Hepatocyte (in vitro differentiated cells): ENCODE measurements around the gene TNRC6A. TPM values are rescaled to one million over a fixed set of nuclear protein-coding genes. Genes with fewer than 3 reads are reported as not detected.
"Not testable (repeated sequence)": the region's sequence is repeated elsewhere in the genome, so short reads cannot be mapped to it uniquely, and the experiment has no call there.

Experiments used
- DNase-seq: peaks from one replicate; pipeline ENCODE4 v3.0.0-alpha.2; 2016; ENCODE audit warnings: low spot score
- H2AFZ ChIP-seq: fragments of 200-600 bp; sonication (generic); 2 replicates; pipeline ENCODE4 v1.6.0; 2016; ENCODE audit warnings: antibody characterized with exemption, mild to moderate bottlenecking
- H3K27ac ChIP-seq: fragments of 200-600 bp; sonication (generic); 2 replicates; pipeline ENCODE4 v1.5.1; 2016; ENCODE audit warnings: mild to moderate bottlenecking
- H3K27me3 ChIP-seq: fragments of 200-600 bp; sonication (generic); 2 replicates; pipeline ENCODE4 v1.6.1; 2016
- H3K36me3 ChIP-seq: fragments of 200-600 bp; sonication (generic); replicated peaks from 2 replicates; pipeline ENCODE4 v1.5.1; 2016; ENCODE audit warnings: low read depth; ENCODE audit not compliant: insufficient read depth
- H3K4me1 ChIP-seq: fragments of 200-600 bp; sonication (generic); 2 replicates; pipeline ENCODE4 v1.5.1; 2016; ENCODE audit warnings: mild to moderate bottlenecking, moderate library complexity; ENCODE audit not compliant: insufficient read depth
- H3K4me2 ChIP-seq: fragments of 200-600 bp; sonication (generic); 2 replicates; pipeline ENCODE4 v1.6.0; 2016
- H3K4me3 ChIP-seq: fragments of 200-600 bp; sonication (generic); 2 replicates; pipeline ENCODE4 v1.5.1; 2016; ENCODE audit warnings: mild to moderate bottlenecking
- H3K79me2 ChIP-seq: fragments of 200-600 bp; sonication (generic); 2 replicates; pipeline ENCODE4 v1.6.0; 2017; ENCODE audit warnings: mild to moderate bottlenecking
- H3K9me2 ChIP-seq: fragments of 200-600 bp; sonication (generic); replicated peaks from 2 replicates; pipeline ENCODE4 v1.6.0; 2017; ENCODE audit warnings: mild to moderate bottlenecking; ENCODE audit not compliant: insufficient read depth
- H3K9me3 ChIP-seq: fragments of 200-600 bp; sonication (generic); 2 replicates; pipeline ENCODE4 v1.5.1; 2016; ENCODE audit warnings: low read depth, mild to moderate bottlenecking
- H4K20me1 ChIP-seq: fragments of 200-600 bp; sonication (generic); 2 replicates; pipeline ENCODE4 v1.6.0; 2016; ENCODE audit warnings: mild to moderate bottlenecking; ENCODE audit not compliant: insufficient read depth, poor library complexity, severe bottlenecking
- EZH2 ChIP-seq: fragments of 200-600 bp; sonication (generic); IDR thresholded peaks from 2 replicates; pipeline ENCODE4 v1.6.1; 2016; ENCODE audit warnings: antibody characterized with exemption, mild to moderate bottlenecking, borderline replicate concordance
- EZH2phosphoT487 ChIP-seq: fragments of 200-600 bp; sonication (generic); IDR thresholded peaks from one replicate; pipeline ENCODE4 v1.6.1; 2018; ENCODE audit warnings: antibody characterized with exemption, mild to moderate bottlenecking, low read depth, moderate library complexity; ENCODE audit not compliant: unreplicated experiment, severe bottlenecking
- WGBS: methylation state at CpG from one replicate; pipeline ENCODE4 v1.1.6; 2016; ENCODE audit warnings: low lambda C conversion rate; ENCODE audit errors: missing lambda C conversion rate; 5-methylcytosine and 5-hydroxymethylcytosine counted together
- polyA plus RNA-seq: library from polyadenylated mRNA; unstranded; fragments of >200 nt; fragmentation: Nextera tagmentation; extraction: Ambion mirVana; gene quantifications from 2 replicates; pipeline ENCODE4 v1.2.1, GENCODE V29; 2016
- total RNA-seq: library from RNA; depleted of rRNA; stranded (reverse); fragments of >200 nt; gene quantifications from 2 replicates; pipeline ENCODE4 v1.2.3, GENCODE V29; 2014
- TF ChIP-seq, protein P1 (sequence below): fragments of 200-600 bp; sonication (generic); IDR thresholded peaks from 2 replicates; pipeline ENCODE4 v1.5.1; 2016; ENCODE audit warnings: antibody characterized with exemption, mild to moderate bottlenecking; ENCODE audit not compliant: poor library complexity

The TNRC6A gene
- total and polyA plus RNA-seq, 2 experiments from 2014 or later = 17.1 to 52.8 TPM

DNA sequence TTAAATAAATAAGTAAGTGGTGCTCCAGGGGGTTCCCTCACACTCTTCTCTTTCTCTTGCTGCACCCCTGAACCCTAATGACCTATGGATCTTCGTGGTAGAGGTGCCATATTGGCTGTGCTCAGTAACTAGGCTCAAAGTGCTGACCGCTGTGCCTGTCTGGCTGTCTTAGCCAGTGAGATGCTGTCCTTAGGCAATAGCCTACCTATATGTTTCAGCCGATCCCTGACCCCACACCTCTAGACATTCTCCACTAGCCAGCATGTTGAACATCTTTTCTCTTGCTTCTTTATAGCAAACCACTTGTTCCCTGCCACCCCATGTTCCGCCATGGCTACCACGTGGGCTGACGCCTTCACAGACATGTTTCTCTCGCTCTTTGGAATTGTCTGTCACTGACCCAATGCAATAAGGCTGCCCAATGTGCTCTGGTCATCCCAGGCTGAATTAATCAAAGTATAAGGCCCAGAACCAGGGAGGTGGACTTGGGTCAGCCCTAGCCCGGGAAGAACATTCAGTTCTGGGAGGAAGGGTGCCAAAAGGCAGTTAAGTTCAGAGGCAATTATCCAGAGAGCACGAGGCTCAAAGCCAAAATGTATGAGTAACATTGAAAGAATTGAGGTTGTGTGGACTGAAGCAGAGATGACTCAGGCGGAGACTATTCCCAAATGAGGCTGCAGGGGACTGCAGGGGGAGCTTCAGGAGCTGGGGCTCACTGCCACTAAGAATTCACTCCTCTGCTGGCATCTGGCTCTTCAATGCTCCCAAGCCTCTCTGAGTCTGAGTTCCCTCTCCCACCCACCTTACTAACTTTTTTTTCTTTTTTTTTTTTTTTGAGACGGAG, 28.7 kb upstream of the TNRC6A start:
- WGBS = 73% methylated on average over 10 of the region's 11 CpGs
- no peak overlapping the region for H3K4me2 ChIP-seq
- no peaks in the 10 kb centered on the region for H3K36me3 ChIP-seq
- no peaks in the 10 kb centered on the region for H3K4me1 ChIP-seq
- no peaks in the 10 kb centered on the region for H3K27me3 ChIP-seq
- peak; percentile 65 for DNase-seq
- no peaks in the 10 kb centered on the region for H3K79me2 ChIP-seq
- no peaks in the 10 kb centered on the region for H3K9me2 ChIP-seq
- H3K9me3 ChIP-seq = no peaks in the 10 kb centered on the region
- TF ChIP-seq, protein P1, sequence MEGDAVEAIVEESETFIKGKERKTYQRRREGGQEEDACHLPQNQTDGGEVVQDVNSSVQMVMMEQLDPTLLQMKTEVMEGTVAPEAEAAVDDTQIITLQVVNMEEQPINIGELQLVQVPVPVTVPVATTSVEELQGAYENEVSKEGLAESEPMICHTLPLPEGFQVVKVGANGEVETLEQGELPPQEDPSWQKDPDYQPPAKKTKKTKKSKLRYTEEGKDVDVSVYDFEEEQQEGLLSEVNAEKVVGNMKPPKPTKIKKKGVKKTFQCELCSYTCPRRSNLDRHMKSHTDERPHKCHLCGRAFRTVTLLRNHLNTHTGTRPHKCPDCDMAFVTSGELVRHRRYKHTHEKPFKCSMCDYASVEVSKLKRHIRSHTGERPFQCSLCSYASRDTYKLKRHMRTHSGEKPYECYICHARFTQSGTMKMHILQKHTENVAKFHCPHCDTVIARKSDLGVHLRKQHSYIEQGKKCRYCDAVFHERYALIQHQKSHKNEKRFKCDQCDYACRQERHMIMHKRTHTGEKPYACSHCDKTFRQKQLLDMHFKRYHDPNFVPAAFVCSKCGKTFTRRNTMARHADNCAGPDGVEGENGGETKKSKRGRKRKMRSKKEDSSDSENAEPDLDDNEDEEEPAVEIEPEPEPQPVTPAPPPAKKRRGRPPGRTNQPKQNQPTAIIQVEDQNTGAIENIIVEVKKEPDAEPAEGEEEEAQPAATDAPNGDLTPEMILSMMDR = peak; percentile 6
- no peak for TF ChIP-seq EZH2
- no peak overlapping the region for H2AFZ ChIP-seq
- H3K4me3 ChIP-seq = no peak overlapping the region
- peak overlapping the region; percentile 24 for H3K27ac ChIP-seq
- no peaks in the 10 kb centered on the region for H4K20me1 ChIP-seq

DNA sequence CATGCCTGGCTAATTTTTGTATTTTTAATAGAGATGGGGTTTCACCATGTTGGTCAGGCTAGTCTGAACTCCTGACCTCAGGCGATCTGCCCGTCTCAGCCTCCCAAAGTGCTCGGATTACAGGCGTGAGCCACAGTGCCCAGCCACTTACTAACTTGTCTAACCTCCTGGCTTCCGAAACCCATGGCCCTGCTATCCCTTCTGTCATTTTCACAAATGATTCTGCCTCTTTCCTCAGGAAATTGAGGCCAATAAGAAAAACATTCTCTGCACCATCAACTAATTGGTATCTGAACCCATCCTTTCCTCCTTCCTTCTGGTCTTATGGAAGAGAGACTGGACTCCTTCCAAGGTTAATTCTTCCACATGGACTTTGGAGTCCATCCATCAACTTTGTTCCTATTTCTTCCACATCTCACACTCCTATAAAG, 27.9 kb upstream of the TNRC6A start:
- Histone ChIP-seq H3K9me3 (no peaks in the 10 kb centered on the region), H3K27ac (peak overlapping the region; percentile 9), H3K79me2 (no peaks in the 10 kb centered on the region), H3K27me3 (no peaks in the 10 kb centered on the region), H3K4me1 (no peaks in the 10 kb centered on the region), H3K36me3 (no peaks in the 10 kb centered on the region), H3K4me3 (no peak overlapping the region), H2AFZ (no peak overlapping the region), H4K20me1 (no peaks in the 10 kb centered on the region), H3K4me2 (no peak overlapping the region), H3K9me2 (no peaks in the 10 kb centered on the region)
- 57% methylated on average over 5 of the region's 5 CpGs for WGBS
- DNase-seq = no peak
- TF ChIP-seq EZH2phosphoT487 (no peak), EZH2 (no peak)
- TF ChIP-seq, protein P1 = no peak

DNA sequence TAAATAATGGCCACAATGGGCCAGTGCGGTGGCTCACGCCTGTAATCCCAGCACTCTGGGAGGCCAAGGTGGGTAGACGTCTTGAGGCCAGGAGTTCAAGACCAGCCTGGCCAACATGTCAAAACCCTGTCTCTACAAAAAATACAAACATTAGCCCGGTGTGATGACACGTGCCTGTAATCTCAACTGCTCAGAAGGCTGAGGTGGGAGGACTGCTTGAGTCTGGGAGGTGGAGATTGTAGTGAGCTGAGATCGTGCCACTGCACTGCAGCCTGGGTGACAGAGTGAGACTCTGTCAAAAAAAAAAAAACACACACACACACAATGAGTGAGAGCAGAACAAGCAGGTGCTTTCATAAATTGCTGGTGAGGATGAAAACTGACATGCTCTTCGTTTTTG, 21.7 kb upstream of the TNRC6A start:
- not testable (repeated sequence) for H3K27me3 ChIP-seq, H3K27ac ChIP-seq, H3K4me2 ChIP-seq, H3K9me3 ChIP-seq, H3K4me3 ChIP-seq, H2AFZ ChIP-seq, H3K9me2 ChIP-seq, H3K4me1 ChIP-seq, DNase-seq, H3K79me2 ChIP-seq, H4K20me1 ChIP-seq, H3K36me3 ChIP-seq
- 83% methylated on average over 7 of the region's 7 CpGs for WGBS

DNA sequence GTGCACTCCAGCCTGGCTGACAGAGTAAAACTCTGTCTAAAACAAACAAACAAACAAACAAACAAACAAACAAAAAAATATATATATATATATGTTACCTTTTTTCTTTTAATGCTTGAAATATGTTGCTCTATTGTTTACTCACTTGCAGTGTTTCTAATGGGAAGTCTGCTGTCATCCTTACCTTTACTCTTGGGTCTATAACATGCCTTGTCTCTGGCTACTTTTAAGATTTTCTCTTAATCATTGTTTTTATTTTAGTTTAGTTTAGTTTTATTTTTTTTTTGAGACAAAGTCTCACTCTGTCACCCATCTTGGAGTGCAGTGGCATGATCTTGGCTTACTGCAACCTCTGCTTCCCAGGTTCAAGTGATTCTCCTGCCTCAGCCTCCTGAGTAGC, 16.1 kb upstream of the TNRC6A start:
- no peak for TF ChIP-seq EZH2
- TF ChIP-seq, protein P1 = no peak
- TF ChIP-seq EZH2phosphoT487 = no peak
- H3K27me3 ChIP-seq = no peaks in the 10 kb centered on the region
- H4K20me1 ChIP-seq = no peaks in the 10 kb centered on the region

More for the DNA sequence above, 16.1 kb upstream of the TNRC6A start:
- no peak for DNase-seq
- no peaks in the 10 kb centered on the region for H3K36me3 ChIP-seq
- no peaks in the 10 kb centered on the region for H3K9me2 ChIP-seq
- no peaks in the 10 kb centered on the region for H3K4me1 ChIP-seq
- H3K4me3 ChIP-seq = no peak overlapping the region
- H3K4me2 ChIP-seq = no peak overlapping the region
- H2AFZ ChIP-seq = no peak overlapping the region
- H3K79me2 ChIP-seq = no peaks in the 10 kb centered on the region
- no peaks in the 10 kb centered on the region for H3K9me3 ChIP-seq
- H3K27ac ChIP-seq = no peak overlapping the region
